Effector memory CD4-positive, alpha-beta T cell (primary cell): Measurements from ENCODE around the gene MYO3B.
"Not testable (repeated sequence)": the region's sequence is repeated elsewhere in the genome, so short reads cannot be mapped to it uniquely, and the experiment has no call there.

ENCODE experiments used
- DNase-seq, 3 donors: peaks; one replicate each; pipeline ENCODE4 v3.0.0-alpha.2; 2020
- H3K27ac ChIP-seq: 2 replicates; pipeline ENCODE4 v1.7.0; 2013; ENCODE audit warnings: mild to moderate bottlenecking, low read length, moderate library complexity; ENCODE audit not compliant: insufficient read depth, poor library complexity, severe bottlenecking
- H3K27me3 ChIP-seq: replicated peaks from 2 replicates; pipeline ENCODE4 v1.7.0; 2013; ENCODE audit warnings: mild to moderate bottlenecking, low read length; ENCODE audit not compliant: insufficient read depth, control insufficient read depth, poor library complexity, severe bottlenecking
- H3K36me3 ChIP-seq: 2 replicates; pipeline ENCODE4 v1.7.0; 2013; ENCODE audit warnings: mild to moderate bottlenecking, low read length, moderate library complexity; ENCODE audit not compliant: control insufficient read depth, insufficient read depth
- H3K4me1 ChIP-seq: 2 replicates; pipeline ENCODE4 v1.7.0; 2013; ENCODE audit warnings: low read length, mild to moderate bottlenecking; ENCODE audit not compliant: control insufficient read depth, insufficient read depth, poor library complexity, severe bottlenecking
- H3K4me3 ChIP-seq: 2 replicates; pipeline ENCODE4 v1.7.0; 2013; ENCODE audit warnings: low read length, low read depth, mild to moderate bottlenecking; ENCODE audit not compliant: insufficient read depth, poor library complexity, severe bottlenecking
- H3K9me3 ChIP-seq: 2 replicates; pipeline ENCODE4 v1.7.0; 2013; ENCODE audit warnings: mild to moderate bottlenecking, low read length, moderate library complexity; ENCODE audit not compliant: control insufficient read depth

Gene MYO3B

GRCh38 chr2:170551899-170552298 is 374.0 kb downstream of the MYO3B start:
- not testable (repeated sequence) for H3K9me3 ChIP-seq, H3K4me3 ChIP-seq, DNase-seq, H3K4me1 ChIP-seq, H3K27me3 ChIP-seq, H3K27ac ChIP-seq, H3K36me3 ChIP-seq

GRCh38 chr2:170553748-170554147 is 375.8 kb downstream of the MYO3B start:
- Histone ChIP-seq H3K36me3 (no peaks in the 10 kb centered on the region), H3K27ac (no peak overlapping the region), H3K9me3 (no peaks in the 10 kb centered on the region), H3K4me1 (no peaks in the 10 kb centered on the region), H3K4me3 (no peak overlapping the region), H3K27me3 (no peaks in the 10 kb centered on the region)
- DNase-seq: no peak

- H3K36me3 ChIP-seq: no peaks in the 10 kb centered on the region
- H3K9me3 ChIP-seq: no peaks in the 10 kb centered on the region
- H3K4me3 ChIP-seq: no peak overlapping the region
- H3K27me3 ChIP-seq: no peaks in the 10 kb centered on the region
- DNase-seq: no peak
- H3K4me1 ChIP-seq: no peaks in the 10 kb centered on the region
- no peak overlapping the region for H3K27ac ChIP-seq
Measured at GRCh38 chr2:170554278-170554955, 376.5 kb downstream of the MYO3B start.

GRCh38 chr2:170562928-170563327 is 385.0 kb downstream of the MYO3B start:
- no peaks in the 10 kb centered on the region for H3K36me3 ChIP-seq
- no peaks in the 10 kb centered on the region for H3K9me3 ChIP-seq
- H3K4me3 ChIP-seq: no peak overlapping the region
- no peak overlapping the region for H3K27ac ChIP-seq
- H3K4me1 ChIP-seq: no peaks in the 10 kb centered on the region
- no peaks in the 10 kb centered on the region for H3K27me3 ChIP-seq
- DNase-seq: no peak

- Histone ChIP-seq H3K27me3 (no peaks in the 10 kb centered on the region), H3K4me3 (no peak overlapping the region), H3K4me1 (no peaks in the 10 kb centered on the region), H3K9me3 (no peaks in the 10 kb centered on the region), H3K36me3 (no peaks in the 10 kb centered on the region), H3K27ac (no peak overlapping the region)
- no peak for DNase-seq
Measured at GRCh38 chr2:170563401-170563800, 385.5 kb downstream of the MYO3B start.

GRCh38 chr2:170566138-170566537 is 388.2 kb downstream of the MYO3B start:
- no peaks in the 10 kb centered on the region for H3K36me3 ChIP-seq

GRCh38 chr2:170567429-170567828 is 389.5 kb downstream of the MYO3B start:
- H3K36me3 ChIP-seq: no peaks in the 10 kb centered on the region
- no peak for DNase-seq
- H3K4me3 ChIP-seq: no peak overlapping the region
- H3K27ac ChIP-seq: no peak overlapping the region
- H3K27me3 ChIP-seq: no peaks in the 10 kb centered on the region
- no peaks in the 10 kb centered on the region for H3K9me3 ChIP-seq
- H3K4me1 ChIP-seq: no peaks in the 10 kb centered on the region

More at GRCh38 chr2:170566138-170566537, 388.2 kb downstream of the MYO3B start:
- H3K9me3 ChIP-seq: no peaks in the 10 kb centered on the region
- H3K4me1 ChIP-seq: no peaks in the 10 kb centered on the region
- no peak overlapping the region for H3K4me3 ChIP-seq
- H3K27ac ChIP-seq: no peak overlapping the region
- no peaks in the 10 kb centered on the region for H3K27me3 ChIP-seq
- no peak for DNase-seq

GRCh38 chr2:170568511-170568910 is 390.6 kb downstream of the MYO3B start:
- Histone ChIP-seq H3K4me1 (no peaks in the 10 kb centered on the region), H3K9me3 (no peaks in the 10 kb centered on the region), H3K27me3 (no peaks in the 10 kb centered on the region), H3K4me3 (no peak overlapping the region), H3K27ac (no peak overlapping the region), H3K36me3 (no peaks in the 10 kb centered on the region)
- DNase-seq: no peak

GRCh38 chr2:170571612-170572011 is 393.7 kb downstream of the MYO3B start:
- DNase-seq: no peak
- Histone ChIP-seq H3K4me3 (no peak overlapping the region), H3K36me3 (no peaks in the 10 kb centered on the region), H3K9me3 (no peaks in the 10 kb centered on the region), H3K27ac (no peak overlapping the region), H3K4me1 (no peaks in the 10 kb centered on the region), H3K27me3 (no peaks in the 10 kb centered on the region)

GRCh38 chr2:170573671-170574070 is 395.7 kb downstream of the MYO3B start:
- no peak overlapping the region for H3K27ac ChIP-seq
- no peaks in the 10 kb centered on the region for H3K27me3 ChIP-seq
- H3K9me3 ChIP-seq: no peaks in the 10 kb centered on the region
- no peak for DNase-seq
- no peaks in the 10 kb centered on the region for H3K4me1 ChIP-seq
- H3K36me3 ChIP-seq: no peaks in the 10 kb centered on the region
- no peak overlapping the region for H3K4me3 ChIP-seq
